Measurements from ENCODE around the gene MRC2. TPM values are rescaled to one million over a fixed set of nuclear protein-coding genes. Genes with fewer than 3 reads are reported as not detected.

The MRC2 gene
- total and polyA plus RNA-seq, 2 of the 13 experiments (the other 11 are each of a cell fraction or from before 2014, with no cell fraction given), result not detected

DNA sequence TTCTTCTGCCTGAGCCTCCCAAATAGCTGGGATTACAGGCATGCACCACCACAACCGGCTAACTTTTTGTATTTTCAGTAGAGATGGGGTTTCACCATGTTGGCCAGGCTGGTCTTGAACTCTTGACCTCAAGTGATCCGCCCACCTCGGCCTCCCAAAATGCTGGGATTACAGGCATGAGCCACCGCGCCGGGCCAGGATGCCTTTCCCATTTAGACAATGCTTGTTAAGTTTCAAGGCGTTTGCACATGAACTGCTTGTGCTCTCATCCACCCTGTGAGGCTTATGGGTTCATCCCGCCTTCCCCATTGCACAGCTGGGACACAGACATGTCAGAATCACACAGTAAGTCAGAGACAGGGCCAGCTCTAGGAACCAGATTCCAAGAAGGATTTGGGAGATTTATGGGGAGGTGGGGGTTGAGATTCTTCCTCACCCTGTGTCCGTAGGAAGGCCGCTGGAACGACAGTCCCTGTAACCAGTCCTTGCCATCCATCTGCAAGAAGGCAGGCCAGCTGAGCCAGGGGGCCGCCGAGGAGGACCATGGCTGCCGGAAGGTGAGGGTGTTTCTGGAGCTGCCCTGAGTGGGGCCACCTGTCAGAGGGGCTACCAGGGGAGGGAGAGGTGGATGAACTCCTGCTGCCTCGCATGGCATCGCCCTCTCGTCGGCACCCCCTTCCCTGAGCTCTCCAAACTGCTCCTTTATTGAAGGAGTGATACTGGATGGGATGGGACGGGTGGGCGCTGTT, 46.3 kb downstream of the MRC2 start (continued):
- TF ChIP-seq, protein P1, sequence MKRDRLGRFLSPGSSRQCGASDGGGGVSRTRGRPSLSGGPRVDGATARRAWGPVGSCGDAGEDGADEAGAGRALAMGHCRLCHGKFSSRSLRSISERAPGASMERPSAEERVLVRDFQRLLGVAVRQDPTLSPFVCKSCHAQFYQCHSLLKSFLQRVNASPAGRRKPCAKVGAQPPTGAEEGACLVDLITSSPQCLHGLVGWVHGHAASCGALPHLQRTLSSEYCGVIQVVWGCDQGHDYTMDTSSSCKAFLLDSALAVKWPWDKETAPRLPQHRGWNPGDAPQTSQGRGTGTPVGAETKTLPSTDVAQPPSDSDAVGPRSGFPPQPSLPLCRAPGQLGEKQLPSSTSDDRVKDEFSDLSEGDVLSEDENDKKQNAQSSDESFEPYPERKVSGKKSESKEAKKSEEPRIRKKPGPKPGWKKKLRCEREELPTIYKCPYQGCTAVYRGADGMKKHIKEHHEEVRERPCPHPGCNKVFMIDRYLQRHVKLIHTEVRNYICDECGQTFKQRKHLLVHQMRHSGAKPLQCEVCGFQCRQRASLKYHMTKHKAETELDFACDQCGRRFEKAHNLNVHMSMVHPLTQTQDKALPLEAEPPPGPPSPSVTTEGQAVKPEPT (CRISPR knock-in tag; IDR thresholded peaks at IDR 0.05; ENCODE audit: low read depth), result no peak
- no peak for TF ChIP-seq ZBTB20 (CRISPR knock-in tag; IDR thresholded peaks at IDR 0.05; ENCODE audit: borderline replicate concordance, low read depth)
- no peak for TF ChIP-seq SCMH1 (CRISPR knock-in tag; IDR thresholded peaks at IDR 0.05; ENCODE audit: borderline replicate concordance)
- TF ChIP-seq, protein P2, sequence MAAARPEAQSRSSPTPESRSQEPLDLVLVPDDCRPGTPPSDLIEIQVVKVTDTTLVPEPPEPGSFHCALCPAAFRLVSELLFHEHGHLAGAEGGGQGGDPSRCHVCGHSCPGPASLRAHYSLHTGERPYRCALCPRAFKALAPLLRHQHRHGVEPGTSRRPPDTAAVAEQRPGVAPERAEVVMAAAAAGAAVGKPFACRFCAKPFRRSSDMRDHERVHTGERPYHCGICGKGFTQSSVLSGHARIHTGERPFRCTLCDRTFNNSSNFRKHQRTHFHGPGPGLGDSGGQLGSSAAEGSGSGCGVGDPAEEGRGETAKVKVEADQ (CRISPR knock-in tag; IDR thresholded peaks at IDR 0.05; ENCODE audit: borderline replicate concordance), result no peak
- TF ChIP-seq, protein P3, sequence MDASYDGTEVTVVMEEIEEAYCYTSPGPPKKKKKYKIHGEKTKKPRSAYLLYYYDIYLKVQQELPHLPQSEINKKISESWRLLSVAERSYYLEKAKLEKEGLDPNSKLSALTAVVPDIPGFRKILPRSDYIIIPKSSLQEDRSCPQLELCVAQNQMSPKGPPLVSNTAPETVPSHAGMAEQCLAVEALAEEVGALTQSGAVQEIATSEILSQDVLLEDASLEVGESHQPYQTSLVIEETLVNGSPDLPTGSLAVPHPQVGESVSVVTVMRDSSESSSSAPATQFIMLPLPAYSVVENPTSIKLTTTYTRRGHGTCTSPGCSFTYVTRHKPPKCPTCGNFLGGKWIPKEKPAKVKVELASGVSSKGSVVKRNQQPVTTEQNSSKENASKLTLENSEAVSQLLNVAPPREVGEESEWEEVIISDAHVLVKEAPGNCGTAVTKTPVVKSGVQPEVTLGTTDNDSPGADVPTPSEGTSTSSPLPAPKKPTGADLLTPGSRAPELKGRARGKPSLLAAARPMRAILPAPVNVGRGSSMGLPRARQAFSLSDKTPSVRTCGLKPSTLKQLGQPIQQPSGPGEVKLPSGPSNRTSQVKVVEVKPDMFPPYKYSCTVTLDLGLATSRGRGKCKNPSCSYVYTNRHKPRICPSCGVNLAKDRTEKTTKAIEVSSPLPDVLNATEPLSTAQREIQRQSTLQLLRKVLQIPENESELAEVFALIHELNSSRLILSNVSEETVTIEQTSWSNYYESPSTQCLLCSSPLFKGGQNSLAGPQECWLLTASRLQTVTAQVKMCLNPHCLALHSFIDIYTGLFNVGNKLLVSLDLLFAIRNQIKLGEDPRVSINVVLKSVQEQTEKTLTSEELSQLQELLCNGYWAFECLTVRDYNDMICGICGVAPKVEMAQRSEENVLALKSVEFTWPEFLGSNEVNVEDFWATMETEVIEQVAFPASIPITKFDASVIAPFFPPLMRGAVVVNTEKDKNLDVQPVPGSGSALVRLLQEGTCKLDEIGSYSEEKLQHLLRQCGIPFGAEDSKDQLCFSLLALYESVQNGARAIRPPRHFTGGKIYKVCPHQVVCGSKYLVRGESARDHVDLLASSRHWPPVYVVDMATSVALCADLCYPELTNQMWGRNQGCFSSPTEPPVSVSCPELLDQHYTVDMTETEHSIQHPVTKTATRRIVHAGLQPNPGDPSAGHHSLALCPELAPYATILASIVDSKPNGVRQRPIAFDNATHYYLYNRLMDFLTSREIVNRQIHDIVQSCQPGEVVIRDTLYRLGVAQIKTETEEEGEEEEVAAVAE (CRISPR knock-in tag; IDR thresholded peaks at IDR 0.05; ENCODE audit: borderline replicate concordance), result no peak
- no peak for TF ChIP-seq ZNF256 (CRISPR knock-in tag; conservative IDR thresholded peaks at IDR 0.05)
- no peak for TF ChIP-seq ETV6 (CRISPR knock-in tag; conservative IDR thresholded peaks at IDR 0.05)

All from HepG2 (cell line).